ENCODE results near the gene KRTAP5-9.
"Not testable (repeated sequence)": the region's sequence is repeated elsewhere in the genome, so short reads cannot be mapped to it uniquely, and the experiment has no call there.

The KRTAP5-9 gene

DNA sequence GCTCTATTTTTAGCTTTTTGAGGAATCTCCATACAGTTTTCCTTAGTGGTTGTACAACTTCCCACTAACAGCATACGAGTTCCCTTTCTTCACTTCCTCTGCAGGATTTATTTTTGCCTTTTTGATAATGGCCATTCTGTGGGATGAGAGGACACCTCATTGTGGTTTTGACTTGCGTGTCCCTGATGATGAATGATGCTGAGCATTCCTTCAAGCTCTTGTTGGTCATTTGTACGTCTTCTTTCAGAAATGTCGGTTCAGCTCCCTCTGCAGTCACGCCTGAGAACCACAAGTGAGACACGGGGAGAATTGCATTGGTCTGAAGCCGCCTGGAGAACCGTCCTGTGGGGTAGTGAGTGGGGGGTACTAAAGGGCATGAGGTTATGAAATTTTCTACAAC, 15.2 kb downstream of the KRTAP5-9 start:
- DNase-seq, result no peak

DNA sequence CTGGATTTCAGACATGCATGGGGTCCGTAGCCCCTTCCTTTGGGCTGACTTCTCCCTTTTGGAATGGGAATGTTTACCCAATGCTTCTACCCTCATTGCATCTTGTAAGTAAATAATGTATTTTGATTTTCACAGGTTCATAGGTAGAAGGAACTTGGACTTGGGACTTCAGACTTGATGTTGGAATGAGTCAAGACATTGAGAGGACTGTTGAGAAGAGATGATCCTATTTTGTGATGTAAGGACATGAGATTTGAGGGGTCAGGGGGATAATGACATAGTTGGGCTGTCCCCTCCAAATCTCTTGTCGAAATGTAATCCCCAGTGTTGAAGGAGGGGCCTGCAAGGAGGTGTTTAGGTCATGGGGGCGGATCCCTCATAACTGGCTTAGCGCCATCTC, 16.2 kb downstream of the KRTAP5-9 start:
- no peak for DNase-seq

DNA sequence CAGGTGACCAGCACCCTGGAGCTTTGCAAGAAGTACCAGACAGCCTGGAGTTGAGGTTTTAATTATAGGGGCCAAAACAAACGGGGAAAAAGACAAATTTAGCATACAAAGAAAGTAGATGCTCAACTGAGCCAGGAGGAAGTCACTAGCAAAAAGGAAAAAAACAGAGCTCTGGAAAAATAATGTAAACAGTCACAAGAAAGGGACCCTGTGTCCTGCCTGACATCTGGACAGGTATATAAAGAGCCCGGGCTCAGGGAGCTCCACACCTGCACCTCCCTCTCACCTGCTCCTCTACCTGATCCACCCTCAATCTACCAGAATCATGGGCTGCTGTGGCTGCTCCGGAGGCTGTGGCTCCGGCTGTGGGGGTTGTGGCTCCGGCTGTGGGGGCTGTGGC, 17.0 kb downstream of the KRTAP5-9 start, which contains the start of gene KRTAP5-10:
KRTAP5-10 (plus strand) TSS at position 301 of the 400 bp plus-strand sequence; CDS start at position 326, 25 bp downstream.
- DNase-seq, result no peak

DNA sequence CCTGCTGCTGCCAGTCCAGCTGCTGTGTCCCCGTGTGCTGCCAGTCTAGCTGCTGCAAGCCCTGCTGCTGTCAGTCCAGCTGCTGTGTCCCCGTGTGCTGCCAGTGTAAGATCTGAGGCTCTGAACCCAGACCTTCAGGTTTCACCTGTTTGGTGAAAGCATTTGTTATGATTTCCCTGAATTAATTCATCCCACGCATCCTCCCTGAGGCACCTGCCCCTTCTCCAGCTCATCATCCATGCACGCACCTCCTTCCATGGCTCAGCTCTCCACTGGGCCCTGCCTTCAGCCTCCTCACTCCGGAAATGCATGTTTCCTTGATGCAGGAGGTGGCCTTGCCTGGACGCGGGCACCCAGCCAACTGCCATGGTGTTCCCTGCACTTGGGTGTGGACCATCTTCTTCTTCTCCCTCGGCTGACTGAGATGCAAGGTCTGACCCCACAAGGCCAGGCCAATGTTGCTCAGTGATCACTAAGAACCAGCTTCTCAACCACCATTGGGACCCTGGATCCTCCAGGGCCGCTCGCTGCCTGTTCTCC, 17.9 kb downstream of the KRTAP5-9 start:
- no peak for DNase-seq

DNA sequence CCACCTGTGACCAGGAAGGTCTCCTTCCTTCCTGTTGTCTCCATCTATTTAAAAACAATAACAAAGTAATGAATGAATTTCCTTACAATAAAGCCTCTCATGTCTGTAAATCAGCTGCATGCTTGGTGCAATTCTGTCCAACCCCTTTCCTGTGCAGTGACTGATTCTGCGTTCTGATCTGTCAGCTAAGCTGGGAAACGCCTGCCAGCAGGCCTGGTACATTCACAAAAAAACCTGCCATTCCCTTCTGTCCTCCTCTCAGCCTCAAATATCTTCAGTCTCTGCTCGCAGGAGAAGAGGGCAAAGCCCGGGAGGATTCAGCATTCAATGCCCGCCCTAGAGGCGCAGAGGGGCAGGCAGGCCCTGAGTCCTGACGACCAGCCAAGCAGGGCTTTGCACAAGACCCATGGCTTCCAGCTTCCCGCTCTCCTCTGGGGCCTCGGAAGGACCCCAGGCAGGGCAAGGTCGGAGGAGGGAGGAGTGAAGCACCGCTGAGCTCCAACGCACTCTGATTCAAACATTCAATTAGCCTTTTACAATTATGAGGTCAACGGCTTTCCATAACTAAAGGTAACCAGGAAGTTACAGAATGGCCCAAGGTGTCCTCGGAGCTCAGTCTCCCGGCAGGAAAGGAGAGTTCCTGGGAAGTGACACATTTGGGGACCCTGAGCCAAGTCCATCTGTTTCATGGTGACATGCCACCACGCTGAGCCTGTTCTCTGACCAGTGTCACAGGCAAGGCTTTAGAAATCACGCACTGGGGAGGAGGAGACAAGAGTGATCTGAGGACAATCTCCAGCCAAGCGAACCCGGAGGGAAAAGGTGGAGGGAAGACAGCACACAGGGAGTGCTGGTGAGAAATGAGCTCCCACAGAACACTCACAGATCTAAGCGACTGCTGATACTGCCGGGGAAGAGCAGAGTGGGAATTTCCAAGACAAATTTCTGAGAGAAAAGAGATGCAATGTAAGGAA, 18.7 kb downstream of the KRTAP5-9 start:
- not testable (repeated sequence) for DNase-seq

DNA sequence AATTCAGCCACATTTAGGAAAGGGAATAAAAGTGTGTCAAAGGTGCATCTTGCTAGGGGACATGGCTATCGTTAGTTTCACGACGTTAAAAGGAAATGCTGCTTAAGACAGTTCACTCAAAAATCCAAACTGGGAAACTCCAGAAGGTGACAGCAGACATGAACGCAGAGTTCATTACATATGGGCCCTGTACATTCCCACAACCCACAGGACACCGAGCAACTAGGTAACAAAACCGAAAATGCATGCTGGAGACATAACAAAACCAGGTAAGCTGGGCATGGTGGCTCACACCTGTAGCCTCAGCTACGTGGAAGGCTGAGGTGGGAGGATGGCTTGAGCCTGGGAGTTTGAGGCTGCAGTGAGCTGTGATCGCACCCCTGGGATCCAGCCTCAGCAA, 19.4 kb downstream of the KRTAP5-9 start:
- DNase-seq, result not testable (repeated sequence)

DNA sequence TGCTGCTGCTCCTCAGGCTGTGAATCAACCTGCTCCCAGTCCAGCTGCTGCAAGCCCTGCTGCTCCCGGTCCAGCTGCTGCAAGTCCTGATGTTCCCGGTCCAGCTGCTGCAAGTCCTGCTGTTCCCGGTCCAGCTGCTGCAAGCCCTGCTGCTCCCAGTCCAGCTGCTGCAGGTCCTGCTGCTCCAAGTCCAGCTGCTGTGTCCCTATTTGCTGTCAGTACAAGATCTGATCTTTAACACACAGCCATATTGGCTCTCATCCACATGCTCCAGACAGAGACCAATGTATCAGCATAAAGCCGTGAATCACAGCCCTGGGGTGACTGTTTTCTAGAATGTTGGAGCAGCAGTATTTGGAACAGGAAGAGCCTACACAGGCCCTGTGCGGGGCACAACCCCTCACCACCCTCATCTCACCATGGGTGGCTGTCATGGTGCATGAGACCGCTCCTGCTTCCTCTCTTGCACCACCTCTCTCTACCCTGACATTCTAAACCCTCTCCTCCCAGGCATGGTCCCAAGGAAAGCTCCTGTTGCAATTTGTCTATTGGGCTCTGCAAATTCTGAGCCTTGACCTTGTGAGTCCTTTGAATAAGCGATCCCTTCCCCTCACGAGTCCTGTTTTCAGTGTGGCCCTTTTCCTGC, 20.6 kb downstream of the KRTAP5-9 start:
- no peak for DNase-seq

DNA sequence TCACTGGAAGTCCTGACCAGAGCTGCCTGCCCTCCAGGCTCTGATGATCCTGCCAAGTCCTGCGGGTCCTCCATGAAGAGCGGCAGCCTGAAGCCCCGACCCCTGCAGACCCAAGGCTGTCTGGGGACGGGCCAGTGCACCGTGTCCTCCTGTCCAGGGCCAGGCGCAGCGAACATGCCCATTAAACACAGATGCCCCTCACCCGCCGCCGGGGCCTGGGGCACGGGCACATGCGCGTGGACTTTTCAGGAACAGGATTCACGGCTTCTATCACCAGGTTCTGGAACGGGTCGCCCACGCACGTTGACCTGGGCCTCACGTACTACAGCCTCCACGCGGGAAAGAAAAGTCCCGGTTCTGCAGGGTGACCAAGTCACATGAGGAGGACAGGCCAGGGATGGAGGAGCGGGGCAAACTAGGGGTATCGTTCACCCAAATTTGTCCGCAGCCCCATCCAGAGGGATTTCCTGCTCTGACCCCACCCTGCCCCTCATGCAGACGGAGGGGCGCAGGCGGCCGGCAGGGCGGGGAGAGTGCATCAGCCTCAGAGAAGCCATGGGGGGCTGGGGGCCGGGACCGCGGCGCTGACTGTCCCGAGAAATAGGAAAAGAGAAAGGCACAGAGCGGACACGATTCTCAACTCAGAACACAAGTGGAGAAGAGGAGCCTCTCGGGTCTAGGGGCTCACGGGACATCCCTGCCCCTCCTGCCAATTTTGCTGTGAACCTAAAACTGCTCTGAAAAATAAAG, 23.1 kb downstream of the KRTAP5-9 start:
- DNase-seq, result not testable (repeated sequence)

DNA sequence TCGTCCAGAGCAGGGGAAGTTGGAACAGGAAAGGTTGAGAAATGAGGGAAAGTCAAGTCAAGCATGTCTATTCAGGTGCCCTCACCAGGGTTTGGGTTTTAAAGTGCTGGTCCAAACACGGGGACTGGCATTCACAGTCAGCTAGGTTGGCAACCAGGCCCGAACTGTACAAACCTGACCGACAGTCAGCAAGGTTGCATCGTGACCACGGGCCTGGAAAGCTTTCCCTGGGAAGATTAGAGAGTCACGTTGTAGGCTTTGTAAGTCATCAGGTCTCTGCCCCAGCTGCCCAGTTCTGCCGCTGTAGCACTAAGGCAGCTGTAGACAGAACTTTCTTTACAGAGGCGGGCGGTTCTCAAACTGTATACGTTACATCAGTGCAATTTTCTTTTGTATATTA, 24.6 kb downstream of the KRTAP5-9 start:
- DNase-seq, result no peak

DNA sequence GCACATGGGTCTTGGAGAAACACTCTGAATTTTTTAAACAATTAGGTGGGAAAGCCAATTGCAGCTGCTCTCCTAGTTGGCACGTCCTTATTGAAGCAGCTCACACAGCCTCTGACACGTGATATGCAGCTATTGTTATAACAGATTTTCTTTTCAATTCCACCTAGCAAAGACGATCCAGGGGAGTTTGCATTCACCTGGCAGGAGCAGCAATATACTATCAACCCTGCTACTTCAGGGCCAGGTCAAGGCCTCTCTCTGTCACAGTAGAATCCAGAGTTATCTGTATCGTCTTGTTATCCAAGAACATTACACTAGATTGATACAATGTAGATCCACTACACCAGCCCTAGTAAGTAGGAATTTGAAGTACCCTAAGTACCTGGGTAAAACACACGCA, 26.2 kb downstream of the KRTAP5-9 start:
- no peak for DNase-seq

DNA sequence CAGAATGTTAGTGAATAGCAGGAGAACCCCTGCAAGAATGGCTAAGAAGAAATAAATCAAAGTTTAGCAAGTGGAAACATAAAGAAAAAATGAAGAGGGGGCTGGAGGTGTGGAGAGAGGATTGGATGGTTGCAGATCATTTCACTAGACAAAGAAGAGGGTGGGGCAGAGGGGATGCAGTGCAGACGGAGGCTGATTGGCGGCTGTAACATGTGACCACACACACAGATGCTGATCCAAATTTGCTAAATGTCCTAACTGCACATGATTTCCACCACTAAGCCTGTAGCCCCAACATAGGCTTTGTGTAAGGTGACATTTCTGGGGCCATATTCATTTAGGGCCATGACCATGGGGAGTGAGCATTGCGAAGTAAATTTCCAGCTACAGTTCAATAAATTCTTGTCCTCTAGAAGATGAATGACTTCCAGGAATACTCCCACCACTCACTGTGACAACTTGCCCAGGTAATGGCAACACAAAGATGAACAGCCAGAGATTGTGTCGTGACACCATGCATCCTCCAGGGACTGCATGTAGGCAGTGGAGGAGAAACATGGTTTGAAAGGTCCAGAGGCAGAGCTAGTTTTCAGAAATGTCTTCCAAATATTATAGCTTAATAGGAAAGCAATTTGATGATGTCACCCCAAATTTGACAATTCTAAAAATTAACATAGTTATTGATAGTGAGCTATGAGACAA, 27.7 kb downstream of the KRTAP5-9 start:
- no peak for DNase-seq

DNA sequence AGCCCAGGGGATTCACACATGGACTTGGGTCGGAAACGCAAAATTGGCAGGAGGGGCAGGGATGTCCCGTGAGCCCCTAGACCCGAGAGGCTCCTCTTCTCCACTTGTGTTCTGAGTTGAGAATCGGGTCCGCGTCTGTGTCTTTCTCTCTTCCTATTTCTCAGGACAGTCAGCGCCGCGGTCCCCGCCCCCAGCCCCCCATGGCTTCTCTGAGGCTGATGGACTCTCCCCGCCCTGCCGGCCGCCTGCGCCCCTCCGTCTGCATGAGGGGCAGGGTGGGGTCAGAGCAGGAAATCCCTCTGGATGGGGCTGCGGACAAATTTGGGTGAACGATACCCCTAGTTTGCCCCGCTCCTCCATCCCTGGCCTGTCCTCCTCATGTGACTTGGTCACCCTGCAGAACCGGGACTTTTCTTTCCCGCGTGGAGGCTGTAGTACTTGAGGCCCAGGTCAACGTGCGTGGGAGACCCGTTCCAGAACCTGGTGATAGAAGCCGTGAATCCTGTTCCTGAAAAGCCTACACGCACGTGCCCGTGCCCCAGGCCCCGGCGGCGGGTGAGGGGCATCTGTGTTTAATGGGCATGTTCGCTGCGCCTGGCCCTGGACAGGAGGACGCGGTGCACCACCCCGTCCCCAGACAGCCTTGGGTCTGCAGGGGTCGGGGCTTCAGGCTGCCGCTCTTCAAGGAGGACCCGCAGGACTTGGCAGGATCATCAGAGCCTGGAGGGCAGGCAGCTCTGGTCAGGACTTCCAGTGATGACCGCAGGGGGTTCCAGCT, 28.7 kb downstream of the KRTAP5-9 start:
- DNase-seq, result not testable (repeated sequence)

DNA sequence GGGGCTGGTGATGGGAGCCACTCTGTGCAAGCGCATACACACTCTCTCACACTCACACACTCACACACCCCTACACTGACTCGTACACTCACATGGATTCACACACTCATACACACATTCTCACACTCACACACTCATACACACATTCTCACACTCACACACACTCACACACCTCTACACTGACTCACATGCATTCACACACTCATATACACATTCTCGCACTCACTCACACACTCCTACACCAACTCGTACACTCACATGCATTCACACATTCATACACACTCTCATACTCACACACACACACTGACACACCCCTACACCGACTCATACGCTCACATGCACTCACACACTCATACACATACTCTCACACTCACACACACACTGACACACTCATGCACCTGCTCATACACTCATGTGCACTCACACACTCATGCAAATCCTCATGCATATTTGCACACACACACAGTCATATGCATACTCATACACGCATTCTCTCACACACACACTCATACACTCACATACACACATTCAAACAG, 29.3 kb downstream of the KRTAP5-9 start:
- no peak for DNase-seq

DNA sequence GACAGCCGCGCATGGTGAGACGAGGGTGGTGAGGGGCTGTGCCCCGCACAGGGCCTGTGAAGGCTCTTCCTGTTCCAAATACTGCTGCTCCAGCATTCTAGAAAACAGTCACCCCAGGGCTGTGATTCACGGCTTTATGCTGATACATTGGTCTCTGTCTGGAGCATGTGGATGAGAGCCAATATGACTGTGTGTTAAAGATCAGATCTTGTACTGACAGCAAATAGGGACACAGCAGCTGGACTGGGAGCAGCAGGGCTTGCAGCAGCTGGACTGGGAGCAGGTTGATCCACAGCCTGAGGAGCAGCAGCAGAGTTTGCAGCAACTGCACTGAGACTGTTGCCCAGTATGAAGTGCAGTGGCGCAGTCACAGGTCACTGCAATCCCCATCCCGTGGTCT, 31.3 kb downstream of the KRTAP5-9 start:
- DNase-seq, result not testable (repeated sequence)

DNA sequence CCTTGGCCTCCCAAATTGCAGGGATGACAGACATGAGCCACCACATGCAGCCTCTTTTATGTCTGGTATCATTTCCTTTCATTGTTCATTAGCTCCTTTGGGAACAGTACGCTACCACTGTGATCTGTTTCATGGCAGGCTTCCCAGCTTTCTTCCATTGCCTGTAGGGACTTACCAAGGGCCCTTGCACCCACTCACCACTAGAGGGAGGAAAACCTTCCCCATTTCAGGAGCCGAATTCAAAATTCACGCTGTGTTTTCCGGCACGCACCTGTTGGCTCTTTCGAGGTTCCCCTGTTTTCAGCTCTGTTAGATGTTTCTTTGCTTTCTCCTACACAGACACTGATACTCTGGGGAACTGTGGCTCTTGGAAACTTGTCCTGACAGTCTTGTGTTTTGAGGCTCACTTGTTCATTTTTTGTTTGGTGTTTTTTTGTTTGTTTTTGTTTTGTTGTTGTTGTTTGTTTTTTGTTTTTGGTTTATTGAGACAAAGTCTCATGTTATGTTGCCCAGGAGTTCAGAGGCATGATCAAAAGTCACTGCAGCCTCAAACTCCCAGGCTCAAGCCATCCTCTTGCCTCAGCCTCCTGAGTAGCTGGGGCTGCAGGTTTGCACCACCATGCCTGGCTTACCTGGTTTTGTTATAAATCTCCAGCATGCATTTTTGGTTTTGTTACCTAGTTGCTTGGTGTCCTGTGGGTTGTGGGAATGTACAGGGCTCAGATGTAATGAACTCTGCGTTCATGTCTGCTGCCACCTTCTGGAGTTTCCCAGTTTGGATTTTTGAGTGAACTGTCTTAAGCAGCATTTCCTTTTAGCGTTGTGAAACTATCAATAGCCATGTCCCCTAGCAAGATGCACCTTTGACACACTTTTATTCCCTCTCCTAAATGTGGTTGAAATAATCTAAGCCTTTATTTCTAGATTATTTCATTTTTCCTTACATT, 32.1 kb downstream of the KRTAP5-9 start:
- DNase-seq, result no peak

DNA sequence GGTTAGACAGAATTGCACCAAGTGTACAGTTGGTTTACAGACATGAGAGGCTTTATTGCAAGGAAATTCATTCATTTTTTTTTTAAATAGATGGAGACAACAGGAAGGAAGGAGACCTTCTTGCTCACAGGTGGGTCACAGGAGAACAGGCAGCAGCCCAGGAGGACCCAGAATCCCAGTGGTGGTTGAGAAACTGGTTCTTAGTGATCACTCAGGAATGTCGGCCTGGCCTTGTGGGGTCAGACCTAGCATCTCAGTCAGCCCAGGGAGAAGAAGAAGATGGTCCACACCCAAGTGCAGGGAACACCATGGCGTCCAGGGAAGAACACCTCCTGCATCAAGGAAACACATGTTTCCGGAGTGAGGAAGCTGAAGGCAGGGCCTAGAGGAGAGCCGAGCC, 33.6 kb downstream of the KRTAP5-9 start:
- no peak for DNase-seq

DNA sequence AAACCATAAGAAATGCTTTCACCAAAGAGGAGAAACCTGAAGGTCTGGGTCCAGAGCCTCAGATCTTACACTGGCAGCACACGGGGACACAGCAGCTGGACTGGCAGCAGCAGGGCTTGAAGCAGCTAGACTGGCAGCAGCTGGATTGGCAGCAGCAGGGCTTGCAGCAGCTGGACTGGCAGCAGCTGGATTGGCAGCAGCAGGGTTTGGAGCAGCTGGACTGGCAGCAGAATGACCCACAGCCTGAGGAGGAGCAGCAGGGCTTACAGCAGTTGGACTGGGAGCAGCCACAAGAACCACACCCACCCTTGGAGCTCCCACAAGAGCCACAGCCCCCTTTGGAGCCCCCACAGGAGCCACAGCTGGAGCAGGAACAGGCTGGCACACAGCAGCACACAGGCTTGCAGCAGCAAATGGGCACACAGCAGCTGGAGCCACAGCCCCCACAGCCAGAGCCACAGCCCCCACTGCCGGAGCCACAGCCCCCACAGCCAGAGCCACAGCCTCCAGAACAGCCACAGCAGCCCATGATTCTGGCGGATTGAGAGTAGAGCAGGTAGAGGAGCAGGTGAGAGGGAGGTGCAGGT, 34.2 kb downstream of the KRTAP5-9 start, which contains the start of gene KRTAP5-11:
KRTAP5-11 (minus strand) TSS at position 567 of the 587 bp plus-strand sequence; CDS start at position 529, 38 bp downstream.
- no peak for DNase-seq

DNA sequence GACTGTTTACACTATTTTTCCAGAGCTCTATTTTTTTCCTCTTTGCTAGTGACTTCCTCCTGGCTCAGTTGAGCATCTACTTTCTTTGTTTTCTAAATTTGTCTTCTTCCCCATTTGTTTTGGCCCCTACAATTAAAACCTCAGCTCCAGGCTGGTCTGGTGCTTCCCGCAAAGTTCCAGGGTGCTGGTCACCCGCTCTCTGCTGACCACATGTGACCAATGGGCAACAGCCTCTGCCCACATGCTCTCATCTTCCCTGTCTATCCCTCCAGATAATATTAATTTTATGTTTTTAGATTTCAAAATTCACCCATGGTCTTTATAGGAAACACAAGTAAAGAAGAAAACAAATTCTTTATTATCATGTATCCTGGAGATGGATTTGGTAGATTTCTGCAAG, 34.7 kb downstream of the KRTAP5-9 start:
- not testable (repeated sequence) for DNase-seq

DNA sequence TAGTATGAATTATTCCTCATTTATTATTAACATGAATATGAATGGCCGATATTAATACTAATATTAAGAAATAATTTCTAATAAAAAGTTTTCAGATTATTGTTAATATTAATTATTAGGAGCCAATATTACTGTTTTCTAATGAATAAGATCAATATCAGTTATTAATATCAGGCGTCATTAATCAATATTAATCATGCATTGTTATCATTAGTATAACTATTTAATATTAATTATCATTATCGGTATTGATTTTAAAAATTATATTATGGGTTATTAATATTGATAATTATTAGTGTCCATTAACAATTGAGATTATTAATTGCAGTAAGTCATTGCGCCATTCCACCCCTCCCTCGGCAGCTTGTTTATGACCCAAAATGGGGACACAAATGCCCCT, 37.5 kb downstream of the KRTAP5-9 start:
- DNase-seq, result not testable (repeated sequence)
